Femur (tissue), 1 donor: ENCODE results near the gene OCEL1.

Experiments used
- DNase-seq: peaks from one replicate; pipeline ENCODE4 v3.0.0-alpha.2; 2017

The OCEL1 gene

GRCh38 chr19:17242431-17243208 lies 16.6 kb downstream of the OCEL1 start:
- no peak for DNase-seq

GRCh38 chr19:17243211-17243829 lies 17.3 kb downstream of the OCEL1 start:
- DNase-seq: no peak

- peak; percentile 47 for DNase-seq
Measured at GRCh38 chr19:17243830-17244617, 18.0 kb downstream of the OCEL1 start.

- peak; percentile 44 for DNase-seq
Measured at GRCh38 chr19:17244618-17245534, 18.9 kb downstream of the OCEL1 start.

GRCh38 chr19:17245535-17245984 lies 19.5 kb downstream of the OCEL1 start, which contains the start of gene NR2F6:
Gene NR2F6 (minus strand): TSS chr19:17245919. CDS start chr19:17245220, 699 bp downstream.
- DNase-seq: no peak

- peak; percentile 75 for DNase-seq
Measured at GRCh38 chr19:17246681-17247425, 20.8 kb downstream of the OCEL1 start.

- peak; percentile 35 for DNase-seq
Measured at GRCh38 chr19:17248011-17248776, 22.2 kb downstream of the OCEL1 start.

GRCh38 chr19:17249887-17250548 lies 24.0 kb downstream of the OCEL1 start:
- no peak for DNase-seq

- DNase-seq: no peak
Measured at GRCh38 chr19:17254636-17255035, 28.6 kb downstream of the OCEL1 start.

- no peak for DNase-seq
Measured at GRCh38 chr19:17255150-17255621, 29.2 kb downstream of the OCEL1 start.

GRCh38 chr19:17256130-17256529 lies 30.1 kb downstream of the OCEL1 start:
- no peak for DNase-seq

- no peak for DNase-seq
Measured at GRCh38 chr19:17259118-17259780, 33.2 kb downstream of the OCEL1 start.

- no peak for DNase-seq
Measured at GRCh38 chr19:17259934-17260333, 33.9 kb downstream of the OCEL1 start.

- DNase-seq: peak; percentile 72
Measured at GRCh38 chr19:17260842-17261325, 34.9 kb downstream of the OCEL1 start.

- no peak for DNase-seq
Measured at GRCh38 chr19:17262557-17262956, 36.5 kb downstream of the OCEL1 start.

- DNase-seq: no peak
Measured at GRCh38 chr19:17263712-17264640, 38.0 kb downstream of the OCEL1 start.

- DNase-seq: peak; percentile 49
Measured at GRCh38 chr19:17264641-17264979, 38.6 kb downstream of the OCEL1 start, which contains the start of gene USHBP1. Gene USHBP1 (minus strand): TSS chr19:17264745. CDS start chr19:17264299, 446 bp downstream.

- DNase-seq: no peak
Measured at GRCh38 chr19:17266026-17266425, 40.0 kb downstream of the OCEL1 start.
